ENCODE results near the gene KDELR3.

The KDELR3 gene

DNA sequence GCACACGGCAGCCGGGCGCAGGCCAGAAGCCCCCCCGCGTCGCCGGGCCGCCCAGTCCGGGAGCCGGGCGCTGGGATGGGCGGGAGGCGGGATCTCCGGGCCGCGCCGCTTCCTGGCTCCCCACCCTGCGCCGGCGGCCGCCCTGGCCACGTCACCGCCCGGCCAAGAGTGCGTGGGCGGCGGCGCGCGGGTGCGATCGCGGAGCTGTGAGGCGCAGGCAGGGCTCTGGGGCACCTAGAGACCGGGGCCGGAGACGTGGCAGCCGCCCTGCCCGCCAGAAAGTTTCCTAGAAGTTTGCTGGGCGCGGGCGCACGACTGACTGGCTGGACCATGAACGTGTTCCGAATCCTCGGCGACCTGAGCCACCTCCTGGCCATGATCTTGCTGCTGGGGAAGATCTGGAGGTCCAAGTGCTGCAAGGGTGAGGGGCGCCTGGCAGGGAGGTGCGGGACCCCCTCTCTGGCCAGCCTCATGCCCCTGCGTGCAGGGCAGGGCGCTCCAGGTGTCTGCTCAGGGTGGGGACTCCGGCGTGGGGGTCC lies at the start of gene KDELR3:
Gene KDELR3 (plus strand): TSS at position 193 of the 539 bp plus-strand sequence. CDS start 138 bp downstream, at position 331.
- DNase-seq, result no peak

GRCh38 chr22:38418589-38418988 lies 49.3 kb upstream of the KDELR3 start:
- DNase-seq, result peak; percentile 0

- DNase-seq, result no peak
Observed at GRCh38 chr22:38419121-38419857, 48.6 kb upstream of the KDELR3 start.

DNA sequence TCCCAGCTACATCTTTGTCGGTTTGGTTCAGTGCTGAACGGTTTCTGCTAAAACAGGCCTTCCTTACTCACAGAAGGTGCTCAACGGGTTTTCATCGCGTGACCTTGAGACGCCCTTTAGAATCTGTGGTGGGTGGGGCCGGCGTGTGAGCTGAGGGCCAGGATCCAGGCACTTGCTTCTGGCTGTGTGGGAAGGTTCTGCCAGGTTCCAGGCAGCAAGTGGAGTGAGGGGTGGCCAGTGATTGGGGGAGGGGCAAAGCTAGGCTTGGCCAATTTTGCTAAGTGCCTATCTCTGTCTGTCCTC lies 48.1 kb upstream of the KDELR3 start:
- DNase-seq, result no peak

DNA sequence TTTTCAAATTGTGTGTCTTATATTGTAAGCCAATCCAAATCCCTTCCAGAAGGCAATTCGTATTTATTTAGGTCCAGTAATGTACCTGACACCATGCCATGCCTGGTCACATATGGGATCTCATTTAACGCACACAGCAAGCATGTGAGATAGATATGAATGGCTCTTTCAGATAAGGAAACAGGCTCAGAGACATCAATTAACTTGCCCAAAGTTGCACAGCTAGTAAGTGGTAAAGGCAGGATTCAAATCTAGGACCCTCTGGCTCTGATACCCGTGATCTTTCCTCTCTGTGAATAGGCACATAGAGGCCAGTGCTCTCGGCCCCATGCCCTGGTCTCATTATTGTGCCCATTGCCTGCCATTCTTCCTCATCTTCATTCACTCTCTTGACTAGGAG lies 47.2 kb upstream of the KDELR3 start:
- no peak for DNase-seq

DNA sequence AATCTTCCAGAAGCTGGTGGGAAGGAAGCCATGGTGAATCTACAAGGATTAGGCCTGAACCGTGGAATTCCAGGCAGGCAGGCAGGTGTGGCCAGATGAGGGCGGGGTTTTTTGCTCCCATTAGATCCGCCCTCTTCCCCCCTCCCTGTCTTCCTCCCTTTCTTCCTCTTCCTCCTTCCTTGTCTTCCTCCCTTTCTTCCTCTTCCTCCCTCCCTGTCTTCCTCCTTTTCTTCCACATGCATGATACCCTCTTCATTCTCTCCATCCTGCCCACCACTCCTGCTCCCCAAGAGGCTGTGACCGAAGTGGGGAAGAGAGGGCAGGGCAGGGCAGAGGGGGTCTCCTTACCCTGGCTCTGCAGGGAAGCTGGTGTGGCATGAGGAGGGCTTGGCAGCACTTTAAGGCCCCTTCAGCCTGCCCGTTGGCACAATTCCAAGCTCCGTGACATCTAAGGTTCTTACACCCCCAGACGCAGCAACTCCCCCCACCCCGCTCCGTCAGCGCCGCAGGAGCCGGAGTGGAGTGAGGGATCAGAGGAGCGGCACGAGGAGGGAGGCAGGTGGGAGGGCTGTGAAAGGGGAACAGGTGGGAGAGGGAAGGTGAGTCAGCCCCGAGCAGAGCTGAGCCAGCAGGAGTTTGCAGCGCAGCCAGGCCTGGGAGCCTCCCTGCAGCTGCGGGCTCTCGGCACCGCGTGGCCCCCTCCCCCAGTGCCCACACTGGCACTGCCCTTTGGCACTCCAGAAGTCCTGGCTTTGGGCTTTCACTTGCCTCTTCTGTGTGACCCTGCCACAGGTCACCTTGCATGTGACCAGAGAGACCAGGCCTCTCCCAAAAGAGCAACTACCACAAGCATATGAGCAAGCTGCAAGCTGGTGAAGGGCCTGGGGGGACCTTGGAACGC lies 45.0 kb upstream of the KDELR3 start:
- DNase-seq, result no peak

DNA sequence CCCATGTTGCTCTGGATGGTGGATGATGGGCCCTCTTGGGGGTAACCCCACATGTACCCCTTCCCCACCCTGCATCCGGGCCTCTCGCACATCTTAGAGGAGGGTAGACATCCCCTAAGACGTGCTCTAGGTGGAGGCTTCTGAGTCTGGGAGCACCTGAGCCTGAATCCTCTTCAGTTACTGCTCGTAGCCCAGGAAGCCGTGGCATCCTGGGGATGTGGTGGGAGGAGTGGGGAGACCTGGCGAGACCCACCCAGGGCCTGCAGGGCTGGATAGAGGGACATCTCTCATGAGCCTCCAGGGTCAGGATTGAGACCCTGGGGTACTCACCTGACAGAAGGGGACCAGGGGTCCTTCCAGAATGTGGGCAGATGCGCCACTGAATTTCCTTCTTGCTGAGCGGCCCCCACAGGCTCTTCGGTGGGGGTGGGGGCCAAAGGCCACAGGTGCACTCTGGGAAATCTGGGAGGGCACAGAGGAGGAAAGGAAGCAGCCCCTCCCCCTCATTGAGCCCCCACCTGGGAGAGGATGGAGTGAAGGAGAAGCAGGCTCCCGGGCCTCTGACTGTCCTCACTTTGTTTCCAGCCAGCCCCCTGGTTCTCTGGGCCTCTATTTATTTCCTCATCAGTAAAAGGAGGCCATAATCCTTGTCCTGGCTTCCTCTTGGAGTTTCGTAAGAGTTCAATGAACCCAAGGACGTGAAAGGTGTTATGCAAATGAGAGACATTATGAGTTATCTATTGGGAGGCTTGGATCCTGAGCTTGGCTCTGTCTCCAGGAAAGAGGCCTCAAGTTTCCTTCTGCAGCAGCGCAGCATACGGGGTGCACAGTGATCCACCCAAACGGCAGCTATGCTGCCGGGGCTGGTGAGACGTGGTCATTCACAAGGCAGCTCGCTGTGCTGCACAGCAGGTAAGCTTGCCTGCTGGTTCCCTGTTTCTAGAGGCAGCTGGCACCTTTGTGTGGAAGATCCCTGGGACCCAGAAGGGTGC lies 44.1 kb upstream of the KDELR3 start:
- no peak for DNase-seq

GRCh38 chr22:38424525-38425080 lies 43.3 kb upstream of the KDELR3 start:
- DNase-seq, result no peak

GRCh38 chr22:38426628-38427027 lies 41.3 kb upstream of the KDELR3 start:
- no peak for DNase-seq

GRCh38 chr22:38427465-38427864 lies 40.4 kb upstream of the KDELR3 start:
- DNase-seq, result no peak

DNA sequence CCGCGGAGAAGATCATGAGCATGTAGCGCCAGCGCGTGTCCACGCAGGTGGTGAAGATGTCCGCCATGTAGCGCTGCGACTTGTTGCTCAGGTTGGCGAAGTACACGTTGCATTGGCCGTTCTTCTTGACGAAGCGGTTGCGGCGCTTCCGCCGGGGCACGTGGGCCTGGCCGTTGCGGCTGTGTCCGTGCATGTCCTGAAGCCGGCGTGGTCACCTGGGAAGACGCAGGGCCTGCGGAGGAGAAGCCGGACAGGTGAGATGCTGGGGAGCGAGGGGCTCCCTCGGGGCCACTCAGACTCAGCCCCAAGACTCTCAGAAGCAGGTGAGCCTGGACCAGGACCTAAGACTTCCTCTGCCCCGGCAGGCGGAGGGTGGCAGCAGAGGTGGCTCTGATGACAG lies 40.0 kb upstream of the KDELR3 start:
- no peak for DNase-seq

GRCh38 chr22:38428714-38429113 lies 39.2 kb upstream of the KDELR3 start:
- DNase-seq, result no peak

DNA sequence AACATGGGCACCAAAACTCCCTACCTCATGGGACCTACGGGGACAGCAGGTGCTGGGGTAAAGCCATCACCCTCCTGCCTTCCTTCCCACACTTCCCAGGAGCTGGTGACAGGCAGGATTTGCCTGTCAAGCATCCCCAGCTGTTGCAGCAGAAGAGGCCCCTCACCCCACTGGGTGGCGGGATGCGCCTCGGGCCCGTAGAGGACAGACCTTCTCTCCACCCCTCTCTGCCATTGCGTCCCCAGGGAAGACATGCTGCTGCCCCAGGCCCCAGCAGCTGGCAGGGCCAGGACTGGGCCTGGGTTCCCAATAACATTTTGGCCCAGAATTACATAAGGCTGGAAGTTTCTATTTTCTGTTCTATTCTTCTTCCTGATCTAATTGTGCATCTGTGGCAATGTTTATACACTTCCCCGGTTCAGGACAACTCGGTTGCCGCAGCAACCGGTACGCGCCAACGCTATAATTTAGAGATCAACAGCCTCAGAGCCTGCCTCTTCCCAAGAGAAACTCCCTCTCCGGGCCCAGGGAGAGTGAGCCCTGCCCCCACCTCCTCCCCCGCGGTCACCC lies 38.3 kb upstream of the KDELR3 start:
- no peak for DNase-seq

GRCh38 chr22:38431266-38432010 lies 36.5 kb upstream of the KDELR3 start:
- DNase-seq, result no peak

- no peak for DNase-seq
Observed at GRCh38 chr22:38432264-38432663, 35.6 kb upstream of the KDELR3 start.

DNA sequence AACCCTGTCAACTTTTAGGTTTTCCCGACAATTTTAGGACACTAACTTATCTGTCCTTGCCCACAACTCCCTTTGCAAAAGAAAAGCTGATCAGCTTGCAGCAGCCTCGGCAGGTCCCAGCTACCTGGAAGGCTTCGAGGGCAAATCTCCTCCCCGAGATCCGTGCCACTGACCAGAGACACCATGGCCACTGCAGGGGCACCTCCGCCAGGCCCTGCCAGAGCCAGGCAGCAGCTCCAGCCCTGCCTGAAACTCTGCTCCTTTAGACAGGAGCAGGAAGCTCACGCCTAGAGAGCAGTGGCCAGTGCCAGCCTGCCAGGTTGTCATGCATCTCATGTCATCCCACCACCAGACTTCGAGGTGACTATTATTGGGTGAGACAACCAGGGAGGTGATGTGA lies 34.0 kb upstream of the KDELR3 start:
- no peak for DNase-seq

- no peak for DNase-seq
Observed at GRCh38 chr22:38435010-38435409, 32.9 kb upstream of the KDELR3 start.

- no peak for DNase-seq
Observed at GRCh38 chr22:38435965-38436364, 31.9 kb upstream of the KDELR3 start.

DNA sequence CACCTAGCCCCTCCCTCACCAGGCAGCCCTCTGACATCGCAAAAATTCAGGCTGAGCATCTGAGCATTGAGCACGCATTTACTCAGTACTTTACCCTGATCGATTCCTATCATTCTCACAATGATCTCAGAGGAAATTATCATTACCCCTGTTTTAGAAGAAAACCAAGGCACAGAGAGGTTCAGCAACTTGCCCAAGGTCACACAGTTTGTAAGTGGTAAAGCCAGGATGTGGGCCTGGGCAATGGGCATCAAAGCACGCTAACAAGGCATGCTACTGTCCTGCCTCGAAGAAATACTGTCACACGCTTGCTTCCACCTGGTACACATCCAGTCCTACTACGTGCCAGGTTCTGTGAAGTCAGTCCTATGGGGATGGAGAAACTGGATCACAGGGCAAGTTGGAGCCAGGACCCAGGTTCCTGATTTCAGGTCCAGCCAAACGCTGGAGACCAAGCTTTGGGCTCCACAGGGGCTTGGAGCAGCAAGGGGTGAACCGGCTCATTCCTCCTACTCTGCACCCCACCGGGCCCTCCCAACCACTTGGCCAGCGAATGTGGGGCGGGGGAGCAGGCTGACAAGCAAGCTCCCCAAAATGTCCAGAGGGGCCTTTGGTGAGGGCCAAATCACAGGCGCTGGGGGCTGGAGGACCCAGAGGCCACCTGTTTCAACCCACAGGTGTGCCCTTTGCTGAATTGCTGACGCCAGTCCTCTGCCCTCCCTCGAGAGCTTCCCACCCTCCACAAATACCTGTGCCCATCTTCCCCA lies 31.1 kb upstream of the KDELR3 start:
- DNase-seq, result no peak

DNA sequence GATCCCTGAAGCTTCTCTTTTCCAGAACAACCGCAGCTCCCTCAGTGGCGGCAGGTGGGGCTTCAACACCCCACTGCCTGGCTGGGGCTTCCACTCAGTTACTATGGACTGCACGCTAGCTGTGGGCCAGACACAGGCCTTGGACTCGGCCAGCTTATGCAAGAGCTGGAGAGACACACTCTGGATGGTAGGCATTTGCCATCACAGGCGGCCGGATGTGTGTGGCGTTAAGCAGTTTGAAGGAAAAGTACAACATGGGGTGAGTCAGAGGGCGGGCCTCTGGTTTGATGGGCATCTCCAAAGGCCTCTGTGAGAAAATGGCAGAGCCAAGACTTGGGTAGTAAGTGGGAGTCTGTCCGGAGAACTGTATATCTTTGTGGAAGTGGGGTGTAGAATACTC lies 30.5 kb upstream of the KDELR3 start:
- DNase-seq, result no peak
